Measurements from ENCODE around the gene INTS6. TPM values are rescaled to one million over a fixed set of nuclear protein-coding genes. Genes with fewer than 3 reads are reported as not detected.

Gene INTS6
- total RNA-seq, 2 experiments from 2014 or later: 47.9 to 51.6 TPM

- Mint-ChIP-seq H3K27me3 (no peaks in the 10 kb centered on the region), H3K4me3 (no peak overlapping the region), H3K36me3 (ENCODE audit: low read depth) (no peaks in the 10 kb centered on the region), H3K9me3 (no peaks in the 10 kb centered on the region), H3K4me1 (peaks cover 4% of the 10 kb centered on the region), H3K27ac (no peak overlapping the region)
- POLR2A ChIA-PET: no interaction called here
- CTCF ChIA-PET: no interaction called here
- DNase-seq: no peak
Observed at GRCh38 chr13:51477653-51478324, 25.0 kb upstream of the INTS6 start.

GRCh38 chr13:51477149-51477548, 24.3 kb upstream of the INTS6 start:
- no peaks in the 10 kb centered on the region for H3K27me3 Mint-ChIP-seq
- CTCF ChIA-PET: interaction anchor here (1.3 to 1.6 kb wide), 2 partner anchors 10 to 23 kb away, joined by 3 to 4 read pairs; no protein-coding TSS in a partner anchor
- no peak overlapping the region for H3K4me3 Mint-ChIP-seq

GRCh38 chr13:51475727-51476501, 23.1 kb upstream of the INTS6 start:
- CTCF ChIA-PET: interaction anchor here (0.8 to 1.6 kb wide), 4 partner anchors 8 to 22 kb away, joined by 3 to 4 read pairs (median 4); no protein-coding TSS in a partner anchor
- DNase-seq: no peak
- no peaks in the 10 kb centered on the region for H3K27me3 Mint-ChIP-seq
- POLR2A ChIA-PET: no interaction called here
- H3K36me3 Mint-ChIP-seq (ENCODE audit: low read depth): no peaks in the 10 kb centered on the region
- no peaks in the 10 kb centered on the region for H3K9me3 Mint-ChIP-seq
- H3K4me1 Mint-ChIP-seq: peaks cover 4% of the 10 kb centered on the region
- H3K4me3 Mint-ChIP-seq: no peak overlapping the region
- H3K27ac Mint-ChIP-seq: no peak overlapping the region

More at GRCh38 chr13:51477149-51477548, 24.3 kb upstream of the INTS6 start:
- no peak for DNase-seq
- Mint-ChIP-seq H3K36me3 (ENCODE audit: low read depth) (no peaks in the 10 kb centered on the region), H3K4me1 (peaks cover 4% of the 10 kb centered on the region), H3K27ac (no peak overlapping the region), H3K9me3 (no peaks in the 10 kb centered on the region)
- POLR2A ChIA-PET: no interaction called here

- POLR2A ChIA-PET: no interaction called here
- no peaks in the 10 kb centered on the region for H3K4me1 Mint-ChIP-seq
- no peak overlapping the region for H3K4me3 Mint-ChIP-seq
- no peak overlapping the region for H3K27ac Mint-ChIP-seq
- peaks cover 3% of the 10 kb centered on the region for H3K27me3 Mint-ChIP-seq
- no peaks in the 10 kb centered on the region for H3K9me3 Mint-ChIP-seq
- no peak for DNase-seq
- CTCF ChIA-PET: no interaction called here
- no peaks in the 10 kb centered on the region for H3K36me3 Mint-ChIP-seq (ENCODE audit: low read depth)
Observed at GRCh38 chr13:51469790-51470189, 17.0 kb upstream of the INTS6 start.

GRCh38 chr13:51467730-51468129, 14.9 kb upstream of the INTS6 start:
- DNase-seq: no peak
- no peaks in the 10 kb centered on the region for H3K36me3 Mint-ChIP-seq (ENCODE audit: low read depth)
- ChIA-PET POLR2A (no interaction called here), CTCF (interaction anchor here (1.4 kb wide), 1 partner anchor 9 kb away, joined by 4 read pairs; no protein-coding TSS in a partner anchor)
- H3K4me3 Mint-ChIP-seq: no peak overlapping the region
- H3K27ac Mint-ChIP-seq: no peak overlapping the region
- H3K9me3 Mint-ChIP-seq: no peaks in the 10 kb centered on the region
- H3K4me1 Mint-ChIP-seq: no peaks in the 10 kb centered on the region
- H3K27me3 Mint-ChIP-seq: peaks cover 3% of the 10 kb centered on the region

GRCh38 chr13:51465124-51465523, 12.3 kb upstream of the INTS6 start:
- no peak overlapping the region for H3K27ac Mint-ChIP-seq
- POLR2A ChIA-PET: no interaction called here
- peaks cover 3% of the 10 kb centered on the region for H3K27me3 Mint-ChIP-seq
- H3K4me3 Mint-ChIP-seq: no peak overlapping the region
- CTCF ChIA-PET: interaction anchor here (1.3 kb wide), 1 partner anchor 11 kb away, joined by 4 read pairs; no protein-coding TSS in a partner anchor
- no peaks in the 10 kb centered on the region for H3K4me1 Mint-ChIP-seq
- H3K9me3 Mint-ChIP-seq: peaks cover 3% of the 10 kb centered on the region
- DNase-seq: no peak
- peaks cover 6% of the 10 kb centered on the region for H3K36me3 Mint-ChIP-seq (ENCODE audit: low read depth)

- no peak overlapping the region for H3K4me3 Mint-ChIP-seq
- H3K36me3 Mint-ChIP-seq (ENCODE audit: low read depth): peaks cover 43% of the 10 kb centered on the region
- no peak for DNase-seq
- H3K27me3 Mint-ChIP-seq: no peaks in the 10 kb centered on the region
- no peak overlapping the region for H3K27ac Mint-ChIP-seq
- CTCF ChIA-PET: no interaction called here
- H3K4me1 Mint-ChIP-seq: peaks cover 17% of the 10 kb centered on the region
- peaks cover 10% of the 10 kb centered on the region for H3K9me3 Mint-ChIP-seq
- POLR2A ChIA-PET: no interaction called here
Observed at GRCh38 chr13:51457086-51457815, 4.4 kb upstream of the INTS6 start.

- no peak overlapping the region for H3K27ac Mint-ChIP-seq
- peaks cover 43% of the 10 kb centered on the region for H3K36me3 Mint-ChIP-seq (ENCODE audit: low read depth)
- peaks cover 17% of the 10 kb centered on the region for H3K4me1 Mint-ChIP-seq
- ChIA-PET CTCF (no interaction called here), POLR2A (no interaction called here)
- H3K4me3 Mint-ChIP-seq: no peak overlapping the region
- H3K9me3 Mint-ChIP-seq: peaks cover 10% of the 10 kb centered on the region
- DNase-seq: no peak
- no peaks in the 10 kb centered on the region for H3K27me3 Mint-ChIP-seq
Observed at GRCh38 chr13:51456510-51456909, 3.7 kb upstream of the INTS6 start.

- no peak overlapping the region for H3K27ac Mint-ChIP-seq
- DNase-seq: no peak
- peaks cover 22% of the 10 kb centered on the region for H3K4me1 Mint-ChIP-seq
- H3K27me3 Mint-ChIP-seq: no peaks in the 10 kb centered on the region
- H3K4me3 Mint-ChIP-seq: no peak overlapping the region
- H3K9me3 Mint-ChIP-seq: peaks cover 6% of the 10 kb centered on the region
- ChIA-PET POLR2A (no interaction called here), CTCF (interaction anchor here (0.5 to 1.0 kb wide), 3 partner anchors 12 to 20 kb away, joined by 3 to 4 read pairs (median 3); no protein-coding TSS in a partner anchor)
- H3K36me3 Mint-ChIP-seq (ENCODE audit: low read depth): peaks cover 49% of the 10 kb centered on the region
Observed at GRCh38 chr13:51455532-51455931, 2.7 kb upstream of the INTS6 start.

GRCh38 chr13:51453959-51454703, 1.3 kb upstream of the INTS6 start:
- Mint-ChIP-seq H3K4me3 (peak overlapping the region; percentile 84), H3K4me1 (peaks cover 32% of the 10 kb centered on the region), H3K9me3 (peaks cover 2% of the 10 kb centered on the region), H3K36me3 (ENCODE audit: low read depth) (peaks cover 53% of the 10 kb centered on the region), H3K27me3 (no peaks in the 10 kb centered on the region), H3K27ac (peak overlapping the region; percentile 95)
- POLR2A ChIA-PET: interaction anchor here (0.6 to 1.3 kb wide), 5 partner anchors 113 to 227 kb away, joined by 3 to 6 read pairs (median 3); no protein-coding TSS in a partner anchor
- CTCF ChIA-PET: interaction anchor here (1.3 to 1.5 kb wide), 3 partner anchors 12 to 344 kb away, joined by 3 to 7 read pairs (median 4); no protein-coding TSS in a partner anchor
- DNase-seq: peak; percentile 40

- peaks cover 35% of the 10 kb centered on the region for H3K4me1 Mint-ChIP-seq
- peaks cover 54% of the 10 kb centered on the region for H3K36me3 Mint-ChIP-seq (ENCODE audit: low read depth)
Observed at GRCh38 chr13:51453207-51453958, 547 bp upstream of the INTS6 start.

More at GRCh38 chr13:51453207-51453958, 547 bp upstream of the INTS6 start:
- H3K27me3 Mint-ChIP-seq: no peaks in the 10 kb centered on the region
- POLR2A ChIA-PET: interaction anchor here (0.6 to 1.3 kb wide), 15 partner anchors 42 to 1372 kb away, joined by 3 to 8 read pairs (median 3); no protein-coding TSS in a partner anchor
- peak overlapping the region; percentile 84 for H3K4me3 Mint-ChIP-seq
- DNase-seq: peak; percentile 82
- peak overlapping the region; percentile 95 for H3K27ac Mint-ChIP-seq
- peaks cover 2% of the 10 kb centered on the region for H3K9me3 Mint-ChIP-seq
- CTCF ChIA-PET: interaction anchor here (1.3 to 1.5 kb wide), 3 partner anchors 12 to 344 kb away, joined by 3 to 7 read pairs (median 4); no protein-coding TSS in a partner anchor

Data from activated CD4-positive, alpha-beta T cell treated with anti-CD3 and anti-CD28 coated beads, Interleukin-2, amount 10 ng/mL, durations not matched to agents 7 days and 5 days (primary cell).